K562 (cell line): ENCODE data around the gene HRAS. TPM values are rescaled to one million over a fixed set of nuclear protein-coding genes. Genes with fewer than 3 reads are reported as not detected.

Experiments
- ATAC-seq: fragments of 200-7000 bp; cut with Tn5 transposase; 3 replicates; pipeline ENCODE4 v1.9.1; 2020; ENCODE audit warnings: moderate library complexity
- BruUV-seq: library from RNA; stranded (reverse); fragments of 400-500 nt; replicated peaks from 2 replicates; lab custom pipeline; 2021; lab: Mats Ljungman, UMichigan
- CTCF ChIA-PET: fragments of 300-600 bp; formaldehyde crosslinking; extraction: SDS; loops from one replicate; lab custom pipeline; 2021; ENCODE audit warnings: low intra/inter-chr PET ratio; lab: Yijun Ruan, JAX
- POLR2A ChIA-PET: fragments of 300-600, 350-650 bp; sonication (Branson Sonifier 250); formaldehyde crosslinking; extraction: SDS; loops from one replicate; lab custom pipeline; 2021; ENCODE audit warnings: antibody characterized with exemption, inconsistent platforms; lab: Yijun Ruan, JAX
- DNase-seq, 4 experiments: peaks; one replicate each; pipeline versions ENCODE4 v3.0.0 to v3.0.0-alpha.2; 2011 to 2018; ENCODE audit warnings: low spot score in 3 of 4, mixed read lengths in 3 of 4; ENCODE audit errors: extremely low read depth in 1 of 4
- FAIRE-seq: peaks from 2 replicates; lab custom pipeline; 2011; peaks lifted over from hg19 to GRCh38; lab: Jason Lieb, UNC
- H2AFZ ChIP-seq: 2 replicates; pipeline ENCODE4 v1.6.0; 2011; ENCODE audit warnings: low read depth, low read length, control low read depth, inconsistent platforms
- H3K27ac ChIP-seq: fragments of 200-600 bp; 3 replicates; pipeline ENCODE4 v1.8.0; 2011; ENCODE audit warnings: low read depth, mild to moderate bottlenecking, control low read depth, inconsistent platforms, low read length, moderate library complexity, mixed read lengths; ENCODE audit errors: extremely low read depth
- H3K27me3 ChIP-seq, 2 experiments: fragments of 300-600 bp in 1 of 2; 2 replicates in 1 of 2; 3 replicates in 1 of 2; pipeline versions ENCODE4 v1.6.0 to v1.8.0; 2011; ENCODE audit warnings: inconsistent platforms in 2 of 2, low read length in 2 of 2, mild to moderate bottlenecking in 1 of 2, mixed read lengths in 1 of 2, moderate library complexity in 1 of 2; ENCODE audit not compliant: control insufficient read depth in 2 of 2, insufficient read depth in 2 of 2
- H3K36me3 ChIP-seq: fragments of 300-600 bp; 3 replicates; pipeline ENCODE4 v1.8.0; 2011; ENCODE audit warnings: mild to moderate bottlenecking, low read length, inconsistent platforms; ENCODE audit not compliant: control insufficient read depth, insufficient read depth
- H3K4me1 ChIP-seq, 2 experiments: fragments of 200-600 bp in 1 of 2; replicated peaks in 1 of 2; 2 replicates in 1 of 2; 3 replicates in 1 of 2; pipeline versions ENCODE4 v1.5.1 to v1.8.0; 2011; ENCODE audit warnings: inconsistent platforms in 2 of 2, low read length in 2 of 2, mild to moderate bottlenecking in 1 of 2, mixed read lengths in 1 of 2, moderate library complexity in 1 of 2; ENCODE audit not compliant: control insufficient read depth in 2 of 2, insufficient read depth in 2 of 2
- H3K4me2 ChIP-seq: 2 replicates; pipeline ENCODE4 v1.6.1; 2011; ENCODE audit warnings: low read length, control low read depth, inconsistent platforms, mixed read lengths; ENCODE audit not compliant: insufficient read depth
- H3K4me3 ChIP-seq: fragments of 200-600 bp; sonication (generic), shearing (Covaris generic); 2 replicates; pipeline ENCODE4 v1.5.1; 2016; ENCODE audit warnings: control low read depth, inconsistent platforms
- H3K79me2 ChIP-seq: fragments of 200-600 bp; 3 replicates; pipeline ENCODE4 v1.8.0; 2011; ENCODE audit warnings: low read length, inconsistent platforms; ENCODE audit not compliant: control insufficient read depth, insufficient read depth
- H3K9ac ChIP-seq, 2 experiments: 2 replicates each; pipeline versions ENCODE4 v1.6.0 to v1.6.1; 2011; ENCODE audit warnings: low read depth in 2 of 2, low read length in 2 of 2, control low read depth in 1 of 2, inconsistent platforms in 1 of 2, mild to moderate bottlenecking in 1 of 2, mixed read lengths in 1 of 2; ENCODE audit not compliant: insufficient read depth in 1 of 2
- H3K9me1 ChIP-seq: one replicate; pipeline ENCODE4 v1.6.0; 2011; ENCODE audit warnings: inconsistent platforms, mild to moderate bottlenecking, low read length, moderate library complexity; ENCODE audit not compliant: control insufficient read depth, insufficient read depth
- H3K9me3 ChIP-seq: replicated peaks from 2 replicates; pipeline ENCODE4 v1.5.1; 2011; ENCODE audit warnings: low read depth, low read length, inconsistent platforms; ENCODE audit not compliant: control insufficient read depth, insufficient read depth
- H4K20me1 ChIP-seq: replicated peaks from 2 replicates; pipeline ENCODE4 v1.6.1; 2011; ENCODE audit warnings: low read length, inconsistent platforms, mixed read lengths; ENCODE audit not compliant: control insufficient read depth, insufficient read depth
- CBFA2T3 ChIP-seq: fragments of 450-650 bp; IDR thresholded peaks from 2 replicates; pipeline ENCODE4 v1.6.1; 2017
- DPF2 ChIP-seq: fragments of 450-650 bp; IDR thresholded peaks from 2 replicates; pipeline ENCODE4 v1.6.1; 2016
- ELF2 ChIP-seq: fragments of 250-450 bp; sonication (Bioruptor Pico); IDR thresholded peaks from 2 replicates; pipeline ENCODE4 v1.5.0; 2021; ENCODE audit warnings: mild to moderate bottlenecking
- GATA2 ChIP-seq: sonication (generic); formaldehyde crosslinking; IDR thresholded peaks from 2 replicates; pipeline ENCODE4 v1.4.0; 2020; ENCODE audit warnings: mild to moderate bottlenecking, missing genetic modification reagents
- HES1 ChIP-seq: fragments of 450-650 bp; IDR thresholded peaks from 2 replicates; pipeline ENCODE4 v1.6.1; 2016; ENCODE audit warnings: low read depth, mild to moderate bottlenecking, moderate library complexity
- NELFE ChIP-seq: IDR thresholded peaks from 2 replicates; pipeline ENCODE4 v1.6.1; 2011; ENCODE audit warnings: mild to moderate bottlenecking; ENCODE audit not compliant: insufficient read depth, insufficient read length
- SP2 ChIP-seq: IDR thresholded peaks from 2 replicates; pipeline ENCODE4 v1.6.1; 2011; ENCODE audit warnings: mild to moderate bottlenecking, low read depth, low read length, moderate library complexity; ENCODE audit not compliant: poor library complexity, severe bottlenecking; ENCODE audit errors: extremely low read depth
- SREBF2 ChIP-seq: sonication (generic); formaldehyde crosslinking; IDR thresholded peaks from 2 replicates; pipeline ENCODE4 v1.4.0; 2020; ENCODE audit warnings: mild to moderate bottlenecking, missing genetic modification reagents
- STAT5B ChIP-seq: fragments of 250-450 bp; sonication (Bioruptor Pico); IDR thresholded peaks from 2 replicates; pipeline ENCODE4 v1.8.0; 2021; ENCODE audit warnings: mild to moderate bottlenecking, inconsistent platforms
- VEZF1 ChIP-seq: fragments of 200-800 bp; sonication (Bioruptor generic); IDR thresholded peaks from 2 replicates; pipeline ENCODE4 v1.6.1; 2017; ENCODE audit warnings: missing genetic modification characterization, missing compliant biosample characterization
- ZNF146 ChIP-seq: IDR thresholded peaks from one replicate; pipeline ENCODE4 v1.6.1; 2018; ENCODE audit warnings: missing compliant biosample characterization; ENCODE audit not compliant: unreplicated experiment
- ZNF512 ChIP-seq: IDR thresholded peaks from 2 replicates; pipeline ENCODE4 v1.6.1; 2016; ENCODE audit warnings: missing genetic modification characterization, missing compliant biosample characterization
- WGBS: fragments of 100-300 bp; shearing (Covaris generic); methylation state at CpG from one replicate; pipeline ENCODE4 v1.1.6; 2016; ENCODE audit warnings: low coverage, mixed read lengths; ENCODE audit not compliant: insufficient coverage; ENCODE audit errors: missing lambda C conversion rate; 5-methylcytosine and 5-hydroxymethylcytosine counted together
- in situ Hi-C: fragments of 300-500 bp; cut with MboI; formaldehyde crosslinking; loops from 4 replicates; pipeline ENCODE4 v1.15.0; 2018; ENCODE audit warnings: inconsistent platforms, mixed read lengths
- intact Hi-C: fragments of 100-400 bp; cut with micrococcal nuclease; formaldehyde crosslinking; loops from 2 replicates; pipeline ENCODE4 v1.14.2; 2022
- polyA plus RNA-seq, 8 experiments: library from polyadenylated mRNA; depleted of rRNA in 4 of 8; stranded (reverse) in 5 of 8; unstranded in 3 of 8; fragments of >200 nt; fragmentation: Nextera tagmentation in 2 of 8; fragmentation: Illumina TruSeq in 1 of 8; extraction: Ambion mirVana in 2 of 8; extraction: Trizol in 1 of 8; gene quantifications; 2 replicates each; pipeline versions ENCODE4 v1.2.1 to v1.2.3, GENCODE V29; 2011 to 2014; ENCODE audit warnings: inconsistent platforms in 1 of 8, missing spikeins in 1 of 8
- total RNA-seq, 7 experiments: library from RNA; depleted of rRNA in 6 of 7; stranded (reverse); fragments of >200 nt in 6 of 7; fragmentation: Illumina TruSeq in 2 of 7; extraction: Trizol in 2 of 7; gene quantifications; 2 replicates each; pipeline versions ENCODE4 v1.2.1 to v1.2.3, GENCODE V29; 2011 to 2021; ENCODE audit warnings: low replicate concordance in 1 of 7

The HRAS gene
- total and polyA plus RNA-seq, 9 of the 15 experiments (the other 6 are each of a cell fraction or from before 2014, with no cell fraction given) = 2.8 to 73.5 (median 29.6) TPM

- TF ChIP-seq SREBF2 (CRISPR knock-in tag) = no peak
- TF ChIP-seq DPF2 = no peak
- no peak for TF ChIP-seq CBFA2T3
- TF ChIP-seq ELF2 (CRISPR knock-in tag) = no peak
- no peak for TF ChIP-seq ZNF512 (tag)
- no peak for TF ChIP-seq ZNF146 (CRISPR knock-in tag)
Observed at GRCh38 chr11:503179-503981, 32.0 kb downstream of the HRAS start (continued).

- H4K20me1 ChIP-seq = no peaks in the 10 kb centered on the region
- POLR2A ChIA-PET = interaction anchor here (0.8 to 2.9 kb wide), 3 partner anchors 10 to 69 kb away, joined by 3 to 11 read pairs (median 3); no protein-coding TSS in a partner anchor
- TF ChIP-seq NELFE (no peak), HES1 (no peak), SP2 (no peak), STAT5B (CRISPR knock-in tag) (no peak), VEZF1 (CRISPR knock-in tag) (no peak), GATA2 (CRISPR knock-in tag) (no peak)
Observed at GRCh38 chr11:502288-503178, 32.8 kb downstream of the HRAS start.

More at GRCh38 chr11:502288-503178, 32.8 kb downstream of the HRAS start:
- Histone ChIP-seq H3K79me2 (peaks cover 60% of the 10 kb centered on the region), H3K4me2 (no peak overlapping the region), H3K4me1 (peaks cover 11 to 74% of the 10 kb centered on the region in 2 experiments), H3K9ac (peak overlapping the region in 1 of 2 experiments; percentile 86; a peak in 2 of 4 replicates), H3K36me3 (peaks cover 54% of the 10 kb centered on the region), H3K4me3 (no peak overlapping the region), H3K27ac (peak overlapping the region; percentile 98; the same call in 2 of the 3 replicates), H2AFZ (no peak overlapping the region), H3K9me1 (no peaks in the 10 kb centered on the region), H3K27me3 (no peaks in the 10 kb centered on the region), H3K9me3 (peaks cover under 1% of the 10 kb centered on the region; the same call in 1 of the 2 replicates)
- DNase-seq (no peak), FAIRE-seq (no peak), ATAC-seq (no peak)
- BruUV-seq = no TSS peak
- 97% methylated on average over 8 of the region's 10 CpGs for WGBS
- in situ Hi-C loops (loop anchor here (5.0 kb wide), 1 partner anchor 50 kb away; the partner anchor contains the start of gene PTDSS2), intact Hi-C loops (no loop called here)
- CTCF ChIA-PET = no interaction called here
